Activated T-cell treated with anti-CD3 and anti-CD28 coated beads for 48 hours (primary cell): Measurements from ENCODE around the gene GAS7.

Experiments used
- DNase-seq: peaks from one replicate; pipeline ENCODE4 v3.0.0-alpha.2; 2020; ENCODE audit warnings: low read depth

Gene GAS7

DNA sequence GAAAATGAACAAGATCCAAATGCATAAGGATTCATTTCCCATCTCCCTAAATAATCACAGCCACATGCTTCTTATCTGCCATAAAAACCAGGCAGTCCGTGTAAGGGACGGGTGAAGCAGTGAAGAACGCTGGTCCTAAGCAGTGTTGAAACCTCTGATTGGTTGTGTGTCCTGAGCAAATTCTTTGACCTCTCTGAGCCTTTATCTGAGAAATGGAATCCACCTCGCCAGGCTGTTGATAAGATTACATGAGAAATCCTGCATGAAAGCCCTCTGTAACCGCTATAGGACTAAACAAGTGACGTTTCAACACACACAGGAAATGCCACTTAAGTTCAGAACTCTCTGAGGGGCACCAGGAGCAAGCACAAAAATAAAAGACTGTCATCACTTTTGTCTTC, 26.8 kb downstream of the GAS7 start:
- DNase-seq = no peak

DNA sequence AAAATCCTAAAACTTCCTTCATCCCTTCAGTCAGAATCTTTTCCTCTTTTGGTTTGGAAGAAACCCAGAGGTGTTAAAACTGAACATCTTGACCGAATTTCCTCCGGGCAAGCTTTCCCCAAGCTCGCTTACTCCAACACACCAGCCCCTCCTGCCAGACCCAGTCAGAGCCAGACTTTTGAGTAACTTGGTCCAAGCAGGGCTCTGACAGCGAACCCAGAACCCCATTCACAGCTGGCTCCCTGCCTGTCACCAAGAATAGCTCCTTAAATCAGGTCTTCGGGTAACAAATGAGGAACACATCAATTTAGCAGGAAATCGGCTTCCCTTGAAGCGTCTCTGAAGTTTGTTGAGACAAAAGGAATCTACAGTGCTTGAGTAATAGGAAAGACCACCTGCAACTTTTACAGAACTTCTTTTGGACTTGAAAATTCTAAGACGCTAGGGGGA, 27.3 kb downstream of the GAS7 start:
- DNase-seq = no peak

DNA sequence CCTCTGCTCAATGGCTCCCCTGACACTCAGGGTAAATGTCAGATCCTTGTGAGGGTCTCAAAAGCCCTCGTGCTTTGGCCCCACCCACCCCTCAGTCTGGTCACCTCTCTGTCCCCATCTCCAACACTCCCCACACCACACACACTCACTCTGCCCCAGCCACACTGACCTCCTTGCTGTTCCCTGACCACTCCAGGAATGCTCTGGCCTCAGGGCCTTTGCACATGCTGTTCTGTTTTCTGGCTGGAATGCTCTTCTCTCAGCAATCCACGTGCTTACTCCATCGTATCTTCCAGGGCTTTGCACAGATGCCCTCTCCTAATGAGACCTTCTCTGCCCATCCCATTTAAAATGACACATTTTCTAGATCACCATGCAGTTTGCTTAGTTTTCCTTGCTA, 28.2 kb downstream of the GAS7 start:
- no peak for DNase-seq

DNA sequence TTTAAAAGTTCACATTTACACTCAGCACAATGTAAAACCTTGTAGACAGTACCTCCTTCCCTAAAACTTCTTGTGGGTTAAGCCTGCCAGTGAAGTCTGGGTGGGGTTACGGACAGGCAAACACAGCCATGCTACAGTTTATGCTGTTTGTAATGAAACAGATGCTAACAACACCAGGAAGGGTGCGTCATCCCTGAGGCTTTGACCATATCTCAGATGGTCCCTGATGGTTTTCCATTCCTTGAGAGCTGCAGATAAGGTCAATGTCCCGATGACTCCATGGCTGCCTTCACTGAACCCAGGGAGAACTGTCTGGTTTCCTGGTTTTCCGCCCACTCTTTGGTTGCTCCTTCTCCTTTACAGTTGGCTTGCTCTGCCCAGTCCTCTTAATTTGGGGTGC, 29.1 kb downstream of the GAS7 start:
- DNase-seq = no peak

DNA sequence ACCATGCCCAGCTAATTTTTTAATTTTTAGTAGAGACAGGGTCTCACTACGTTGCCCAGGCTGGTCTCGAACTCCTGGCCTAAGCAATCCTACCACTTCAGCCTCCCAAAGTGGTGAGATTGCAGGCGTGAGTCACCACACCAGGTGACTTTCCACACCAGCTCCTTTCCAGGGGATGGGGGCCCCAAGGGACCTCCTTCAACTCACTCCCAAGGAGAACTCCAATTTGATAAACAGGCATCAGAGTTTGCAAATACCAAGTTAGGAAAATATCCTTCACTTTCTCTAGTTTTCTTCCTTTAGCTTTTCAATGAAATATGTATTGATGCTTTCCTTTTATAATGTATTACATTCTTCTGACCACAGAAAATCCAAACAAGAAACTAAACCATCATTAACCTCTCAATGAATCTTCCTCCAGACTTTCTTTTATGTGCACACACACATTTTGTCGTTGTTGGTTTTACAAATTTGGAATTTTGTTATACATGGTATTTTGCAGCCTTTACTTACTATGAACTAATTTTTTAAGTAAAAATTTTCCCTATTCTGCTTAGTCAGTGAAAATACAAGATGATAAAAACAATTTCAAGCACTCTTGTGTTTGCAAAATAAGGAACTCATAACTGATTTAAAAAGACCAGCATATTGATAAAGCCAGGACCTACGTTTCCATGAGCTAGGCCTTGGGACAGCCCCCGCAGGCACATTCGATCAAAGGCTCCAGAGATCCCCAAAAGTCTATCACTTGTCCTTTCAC, 32.0 kb downstream of the GAS7 start:
- no peak for DNase-seq

DNA sequence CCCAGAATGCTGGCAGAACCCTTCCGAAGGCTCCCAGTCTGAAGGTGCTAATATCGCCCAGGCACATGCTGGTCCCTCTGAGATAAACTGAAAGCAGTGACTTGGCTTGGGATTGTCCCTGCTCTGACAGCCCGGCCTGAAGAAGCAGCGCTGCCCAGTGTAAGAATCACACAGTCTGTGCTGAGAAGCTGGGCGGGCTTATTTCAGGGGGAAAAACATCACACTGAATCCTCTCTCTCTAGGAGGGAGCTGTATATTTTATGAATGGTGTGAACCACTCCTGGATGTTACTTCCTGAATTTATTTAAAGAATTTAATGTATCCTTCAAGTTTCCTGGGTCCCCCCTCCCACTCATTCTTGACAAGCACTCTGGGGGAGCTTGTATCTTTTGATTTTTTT, 36.3 kb downstream of the GAS7 start:
- DNase-seq = no peak

DNA sequence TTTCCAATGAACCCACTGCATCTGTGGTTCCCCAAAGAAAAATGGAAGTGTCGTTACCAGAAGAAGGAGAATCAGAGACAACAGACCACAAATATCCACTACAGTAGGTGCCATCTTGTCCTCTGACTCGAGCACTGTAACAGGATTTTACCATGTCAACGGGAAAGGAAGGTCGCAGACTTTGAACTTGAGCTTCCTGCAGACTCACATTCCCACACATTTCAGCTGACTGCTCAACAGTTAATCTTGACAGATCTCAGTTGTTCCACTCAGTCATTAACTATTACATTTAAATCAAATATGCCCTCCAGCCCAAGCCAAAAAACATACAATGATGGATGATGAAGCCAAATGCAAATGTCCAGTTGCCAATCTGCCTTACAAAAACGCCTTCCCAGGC, 37.0 kb downstream of the GAS7 start:
- DNase-seq = no peak

DNA sequence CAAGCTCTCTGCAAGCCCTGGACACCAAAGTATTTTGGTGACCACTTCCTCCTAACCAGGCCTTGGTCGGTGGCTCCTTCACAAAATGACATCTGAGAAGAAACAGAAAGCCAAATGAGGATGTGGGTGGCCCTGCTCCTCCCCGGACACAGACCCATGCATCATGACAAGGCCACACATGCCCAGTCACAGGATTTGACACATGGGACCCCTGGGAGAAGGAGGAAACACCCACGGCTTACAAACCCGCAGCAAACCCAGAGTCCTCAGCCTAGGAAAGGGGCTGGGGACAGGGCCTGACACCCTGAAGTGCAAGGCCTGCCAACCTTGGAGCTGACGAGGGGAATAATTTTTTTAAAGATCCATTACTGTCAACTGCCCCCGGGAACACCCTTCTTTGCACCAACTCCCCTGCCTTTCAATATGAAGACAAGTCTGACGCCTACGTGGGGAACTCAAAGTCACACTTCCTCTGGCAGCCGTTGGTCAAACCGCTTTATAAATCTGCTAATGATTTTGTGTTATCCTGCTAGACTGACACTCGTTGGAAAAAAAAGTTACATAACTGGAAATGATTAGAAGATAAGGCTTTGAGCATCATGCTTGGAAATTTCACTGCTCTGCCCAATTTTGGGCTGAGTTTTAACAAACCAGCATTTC, 41.3 kb downstream of the GAS7 start:
- DNase-seq = no peak

DNA sequence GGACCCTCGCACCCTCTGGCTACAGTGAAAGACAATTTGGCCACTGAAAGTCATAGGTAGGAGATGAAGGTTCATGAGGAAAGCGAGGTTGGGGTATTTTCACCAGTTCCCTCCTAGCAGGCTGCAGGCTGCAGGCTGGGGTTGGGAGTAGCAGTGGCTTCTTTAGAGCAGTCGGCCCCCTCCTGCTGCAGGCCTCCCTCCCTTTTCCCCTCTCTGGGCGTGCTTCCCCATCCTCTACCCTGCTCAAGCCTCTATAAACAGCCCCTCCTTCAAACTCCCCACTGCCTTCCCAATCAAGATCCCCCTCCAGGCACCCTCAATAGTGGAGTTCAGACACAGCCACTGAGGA, 41.8 kb downstream of the GAS7 start:
- DNase-seq = no peak

DNA sequence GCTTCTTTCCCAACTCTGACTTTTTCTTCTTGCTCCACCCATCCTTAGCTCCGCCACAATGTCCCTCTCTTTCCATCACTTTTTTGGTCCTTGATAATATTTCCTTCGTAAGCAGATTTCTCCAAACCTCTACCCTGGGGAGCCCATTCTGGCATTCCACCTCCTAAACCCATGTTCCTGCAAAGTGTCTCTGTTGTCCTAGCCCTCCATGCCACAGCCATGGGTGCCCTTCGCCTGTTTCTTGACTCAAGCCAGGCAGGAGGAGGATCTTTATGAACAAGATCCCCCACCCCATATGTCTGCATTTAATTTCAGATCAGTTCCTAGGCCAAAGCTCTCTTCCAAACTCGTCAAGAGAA, 42.4 kb downstream of the GAS7 start:
- DNase-seq = no peak

DNA sequence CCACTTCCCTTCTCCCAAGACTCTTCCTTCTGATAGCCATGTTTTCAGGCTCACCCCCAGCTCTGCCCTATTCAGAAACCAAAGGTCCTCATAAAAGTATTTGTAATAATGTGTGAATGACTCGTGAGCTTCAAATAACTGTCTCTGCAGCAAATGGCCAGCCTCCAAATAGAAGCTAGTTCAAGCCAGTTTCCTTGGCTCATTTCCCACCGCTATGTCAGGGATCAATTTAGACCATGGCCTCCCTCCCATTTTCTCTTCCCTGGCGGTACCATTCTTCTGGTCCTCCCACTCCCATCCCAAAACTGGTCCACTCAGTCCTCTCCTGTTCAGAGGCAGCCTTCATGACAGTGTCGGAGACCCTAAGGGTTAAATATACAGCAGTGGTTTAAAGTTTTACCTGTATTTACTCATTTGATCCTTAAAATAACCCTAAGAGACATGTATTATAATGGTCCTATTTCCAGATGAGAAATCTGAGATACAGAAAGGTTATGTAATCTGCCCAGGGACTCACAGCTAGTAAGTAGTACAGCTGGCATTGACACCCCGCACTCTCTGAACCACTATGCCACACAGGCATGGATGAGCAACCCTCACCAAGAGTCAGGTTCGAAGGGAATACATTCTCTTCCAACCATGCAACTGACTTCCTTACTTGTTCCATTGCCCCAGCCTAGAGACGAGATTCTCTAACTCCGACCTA, 42.9 kb downstream of the GAS7 start:
- DNase-seq = no peak

DNA sequence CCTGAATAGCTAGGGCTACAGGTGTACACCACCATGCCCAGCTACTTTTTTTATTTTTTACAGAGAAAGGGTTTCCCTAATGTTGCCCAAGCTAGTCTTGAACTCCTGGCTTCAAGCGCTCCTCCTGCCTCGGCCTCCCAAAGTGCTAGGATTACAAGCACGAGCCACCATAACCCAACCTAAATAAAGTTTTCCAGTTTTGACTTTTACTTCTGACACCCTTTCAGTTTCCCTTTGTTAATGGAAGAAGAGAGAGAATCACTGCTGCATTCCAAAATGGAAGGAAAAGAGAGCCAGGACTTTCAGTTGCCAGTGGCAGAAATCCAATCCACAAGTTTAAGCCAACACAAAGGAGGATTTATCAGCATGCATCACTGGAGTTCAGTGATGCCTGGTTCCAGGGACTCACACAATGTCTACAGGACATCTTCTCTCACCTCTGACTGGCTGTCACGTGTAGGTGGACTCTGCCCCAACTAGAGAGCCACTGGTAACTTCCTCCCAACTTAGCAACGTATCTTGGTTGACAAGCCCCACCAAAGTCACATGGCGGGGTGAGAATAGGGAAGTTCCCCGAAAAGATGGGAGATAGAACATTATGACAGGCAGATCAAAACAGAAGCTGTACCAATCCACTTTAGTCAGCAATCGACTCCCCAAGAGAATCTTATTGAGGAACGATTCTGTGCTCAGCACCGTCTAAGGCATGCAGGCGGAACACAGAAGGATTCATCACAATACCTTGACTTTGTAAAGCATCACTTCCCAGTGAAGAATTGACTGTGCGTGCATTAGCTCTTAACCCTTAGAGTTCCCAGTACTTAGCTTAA, 46.5 kb downstream of the GAS7 start:
- no peak for DNase-seq

DNA sequence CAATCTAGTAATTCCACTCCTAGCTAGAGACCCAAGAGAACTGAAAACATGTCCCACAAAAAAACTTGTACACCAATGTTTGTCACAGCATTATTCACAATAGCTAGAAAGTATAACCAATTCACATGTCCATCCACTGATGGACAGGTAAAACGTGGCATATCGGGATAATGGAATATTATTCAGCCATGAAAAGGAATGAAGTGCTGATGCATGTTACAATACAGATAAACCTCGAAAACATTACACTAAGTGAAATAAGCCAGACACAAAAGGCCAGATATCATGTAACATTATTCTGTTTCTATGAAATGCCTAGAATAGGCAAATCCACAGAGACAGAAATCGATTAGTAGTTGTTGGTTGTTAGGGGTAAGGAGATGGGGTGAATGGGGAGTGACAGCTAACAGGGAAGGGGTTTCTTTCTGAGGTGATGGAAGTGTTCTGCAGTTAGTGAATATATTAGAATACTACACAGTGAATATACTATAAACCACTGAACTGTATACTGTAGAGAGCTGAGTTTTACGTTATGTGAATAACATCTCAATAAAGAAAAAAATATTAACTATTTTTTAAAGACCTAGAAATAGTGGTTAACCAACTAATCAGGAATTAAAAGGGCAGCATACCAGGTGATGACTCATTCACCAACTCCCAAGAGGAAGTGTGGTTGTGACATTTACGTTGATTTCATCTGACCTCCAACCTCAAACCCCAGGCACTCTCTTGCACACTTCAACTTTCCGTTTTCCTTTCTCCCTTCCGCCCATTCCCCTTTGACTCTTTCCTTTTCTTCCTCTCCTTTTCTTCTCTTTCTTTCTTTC, 48.6 kb downstream of the GAS7 start:
- DNase-seq = no peak

DNA sequence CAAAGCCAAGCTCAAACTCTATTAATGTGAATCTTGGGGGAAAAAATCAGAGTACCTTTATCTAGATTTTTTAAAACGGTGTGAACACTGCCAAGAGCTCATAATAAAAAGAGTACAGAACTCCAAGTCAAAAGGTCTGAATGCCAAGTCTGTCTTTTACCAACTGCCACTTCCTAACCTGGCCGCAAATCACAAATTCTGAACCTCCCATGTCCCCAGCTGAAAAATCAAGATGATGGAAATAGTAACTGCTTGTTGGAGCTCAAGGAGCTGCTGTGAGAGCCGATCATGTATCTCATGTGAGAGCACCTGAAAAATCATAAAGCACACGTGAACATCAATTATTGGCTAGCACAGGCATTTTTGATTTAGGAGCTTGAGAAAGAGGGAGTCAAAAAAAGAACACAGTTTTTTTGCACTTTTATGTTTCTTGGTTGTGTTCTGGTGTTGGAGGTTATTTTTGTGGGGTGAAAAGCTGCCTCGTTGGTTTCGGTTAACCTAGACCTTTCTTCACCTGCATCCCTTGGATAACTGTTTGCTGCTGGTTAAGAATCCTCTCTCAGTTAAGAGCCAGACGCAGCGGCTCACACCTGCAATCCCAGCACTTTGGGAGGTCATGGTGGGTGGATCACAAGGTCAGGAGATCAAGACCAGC, 50.5 kb downstream of the GAS7 start:
- DNase-seq = no peak

DNA sequence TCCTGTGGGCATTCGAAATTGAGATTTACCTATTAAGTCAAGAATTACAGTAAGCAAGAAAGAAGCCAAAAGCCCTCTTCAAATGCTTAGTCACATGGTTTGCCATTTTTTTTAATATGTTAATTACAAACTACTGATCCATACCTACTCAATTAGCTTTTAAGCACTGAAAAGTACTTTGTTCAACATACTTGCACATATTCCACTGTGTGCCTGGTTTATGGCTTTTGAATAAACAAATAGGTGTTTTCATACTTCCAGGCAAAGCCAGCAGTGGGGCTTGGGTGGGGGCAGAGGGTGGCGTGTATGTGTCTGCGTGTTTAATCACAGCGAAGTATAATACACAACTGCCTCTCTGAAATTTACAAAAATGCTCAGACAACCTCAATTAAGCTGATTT, 51.4 kb downstream of the GAS7 start:
- DNase-seq = no peak

DNA sequence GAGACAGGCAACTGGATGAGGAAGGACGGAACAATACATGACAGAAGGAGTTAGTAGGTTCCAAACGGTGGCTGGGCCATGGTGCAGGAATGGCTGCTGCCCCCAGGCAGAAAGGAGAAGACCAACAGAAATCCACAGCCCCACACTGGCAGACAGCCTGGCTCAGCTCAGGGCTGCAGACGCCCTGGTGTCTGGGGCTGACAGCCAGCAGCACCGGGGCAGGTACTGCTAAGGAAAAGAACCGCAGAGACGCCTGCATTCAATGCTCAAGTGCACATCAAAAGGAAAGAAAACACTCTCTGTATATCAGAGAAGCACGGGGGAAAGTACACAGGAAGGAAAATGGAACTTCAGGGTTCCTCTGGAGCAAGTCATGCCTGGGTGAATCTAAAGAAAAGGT, 53.4 kb downstream of the GAS7 start:
- no peak for DNase-seq

DNA sequence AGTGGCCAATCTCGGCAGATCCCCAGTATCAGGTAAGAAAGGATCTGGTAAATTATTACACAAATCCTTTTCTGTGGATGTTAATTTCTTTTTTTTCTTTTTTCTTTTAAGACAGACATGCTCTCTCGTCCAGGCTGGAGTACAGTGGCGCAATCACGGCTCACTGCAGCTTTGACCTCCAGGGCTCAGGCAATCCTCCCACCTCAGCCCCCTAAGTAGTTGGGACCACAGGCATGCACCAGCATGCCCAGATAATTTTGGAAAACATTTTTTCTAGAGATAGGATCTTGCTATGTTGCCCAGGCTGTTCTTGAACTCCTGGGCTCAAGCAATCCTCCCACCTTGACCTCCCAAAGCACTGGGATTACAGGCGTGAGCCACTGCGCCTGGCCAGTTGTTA, 54.0 kb downstream of the GAS7 start:
- no peak for DNase-seq

DNA sequence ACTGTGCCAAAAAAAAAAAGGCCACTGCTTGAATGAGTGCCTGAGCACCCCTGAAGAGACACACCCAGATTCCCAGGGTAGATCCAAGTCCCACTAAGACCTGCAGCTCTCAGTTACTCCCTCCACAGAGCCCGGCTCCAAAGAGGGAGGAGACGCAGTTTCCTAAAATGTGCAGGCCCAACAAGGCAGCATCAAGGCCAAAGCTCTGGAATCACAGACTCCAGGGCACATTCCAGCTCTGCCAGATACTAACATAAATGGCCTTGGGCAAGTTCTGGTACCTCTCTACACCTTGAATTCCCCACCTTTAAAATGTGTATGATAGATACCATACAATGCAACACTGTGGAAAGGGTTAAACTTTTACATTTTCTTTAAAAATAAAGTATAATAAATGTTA, 57.0 kb downstream of the GAS7 start:
- no peak for DNase-seq

DNA sequence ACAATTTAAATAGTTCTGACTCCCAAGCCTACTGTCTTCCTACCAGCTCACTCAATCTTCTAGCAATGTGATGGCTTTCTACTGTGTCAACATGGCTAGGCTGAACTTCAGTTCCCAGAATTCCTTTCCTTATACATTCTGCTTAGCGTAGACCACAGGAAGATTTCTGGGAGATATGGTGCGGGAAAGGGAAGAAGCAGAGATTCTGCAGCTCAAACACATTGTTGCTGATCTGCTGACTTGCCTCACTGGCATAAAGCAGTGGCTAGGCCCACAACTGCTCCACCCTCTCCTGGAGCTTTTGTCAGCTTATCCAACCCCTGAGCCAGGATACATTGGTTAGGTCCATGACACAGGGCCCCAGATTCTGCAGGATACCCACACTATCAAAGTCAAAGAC, 58.8 kb downstream of the GAS7 start:
- no peak for DNase-seq

DNA sequence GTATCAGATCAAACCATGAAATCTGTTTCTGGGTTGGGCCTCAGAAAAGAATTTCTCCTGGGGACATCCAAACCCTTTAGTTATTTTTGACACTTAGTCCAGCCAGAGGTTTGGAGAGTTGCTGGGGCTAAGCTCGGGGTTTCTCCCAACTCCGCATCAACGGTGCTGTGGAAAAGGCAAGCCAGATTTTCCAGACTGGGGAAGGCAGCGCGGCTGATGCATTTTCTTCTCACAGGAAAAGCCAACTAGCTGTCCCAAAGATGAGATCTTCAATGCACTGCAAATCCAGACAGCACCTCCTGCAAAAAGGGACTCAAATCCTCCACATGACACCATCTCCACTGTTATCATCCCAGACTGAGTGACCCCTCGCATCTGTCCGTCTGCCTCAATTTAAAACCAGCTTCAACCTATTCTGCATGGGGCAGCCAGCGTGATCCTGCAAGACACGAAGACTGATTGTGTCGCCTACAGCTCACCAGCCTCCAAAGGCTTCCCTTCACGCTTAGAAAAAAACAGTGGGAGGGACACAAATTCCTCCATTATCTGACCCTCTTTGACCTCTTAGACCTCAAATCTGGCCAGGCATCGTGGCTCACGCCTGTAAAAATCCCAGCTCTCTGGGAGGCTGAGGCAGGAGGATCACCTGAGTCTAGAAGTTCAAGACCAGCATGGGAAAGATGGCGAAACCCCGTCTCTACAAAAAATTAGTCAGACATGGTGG, 62.0 kb downstream of the GAS7 start:
- no peak for DNase-seq
